Measurements from ENCODE around the gene HAND1.

The HAND1 gene

GRCh38 chr5:154466147-154466546 is 11.9 kb downstream of the HAND1 start:
- H3K27me3 ChIP-seq (ENCODE audit: control insufficient read depth in 1 of 2, insufficient read depth in 1 of 2, low read length in 2 of 2), result peaks cover 30 to 38% of the 10 kb centered on the region in 2 experiments

GRCh38 chr5:154465169-154465568 is 12.9 kb downstream of the HAND1 start:
- Histone ChIP-seq H3K4me1 (ENCODE audit: control insufficient read depth, insufficient read depth, low read depth, low read length) (no peaks in the 10 kb centered on the region), H2AFZ (ENCODE audit: low read depth, low read length) (no peak overlapping the region), H2BK120ac (ENCODE audit: low read depth, low read length) (no peak overlapping the region), H3K18ac (ENCODE audit: low read depth in 1 of 2, low read length in 2 of 2) (no peak overlapping the region), H2BK12ac (ENCODE audit: low read length in 2 of 2) (no peak overlapping the region), H3K27me3 (ENCODE audit: control insufficient read depth in 1 of 2, insufficient read depth in 1 of 2, low read length in 2 of 2) (peaks cover 20 to 30% of the 10 kb centered on the region in 2 experiments), H3K9me3 (ENCODE audit: control insufficient read depth, low read length) (no peaks in the 10 kb centered on the region), H3K27ac (ENCODE audit: low read length, poor library complexity, severe bottlenecking) (no peak overlapping the region), H4K91ac (ENCODE audit: low read length) (no peak overlapping the region), H2BK15ac (ENCODE audit: low read depth, poor library complexity, severe bottlenecking) (no peak overlapping the region), H4K8ac (ENCODE audit: low read length) (no peak overlapping the region), H3K79me1 (replicated peaks; ENCODE audit: low read length, poor library complexity, severe bottlenecking) (no peaks in the 10 kb centered on the region), H2BK5ac (ENCODE audit: low read depth, low read length, poor library complexity, severe bottlenecking) (no peak overlapping the region), H3K23ac (ENCODE audit: low read length in 2 of 2) (no peak overlapping the region), H3K4ac (ENCODE audit: low read depth in 1 of 2, low read length in 2 of 2) (no peak overlapping the region), H3K14ac (ENCODE audit: low read length in 2 of 2) (no peak overlapping the region), H3K36me3 (ENCODE audit: control insufficient read depth in 1 of 2, insufficient read depth in 2 of 2, low read depth in 1 of 2, low read length in 2 of 2) (peaks cover 0 to 5% of the 10 kb centered on the region in 2 experiments), H3K9ac (ENCODE audit: low read length) (no peak overlapping the region), H3K4me2 (ENCODE audit: low read length, poor library complexity, severe bottlenecking) (no peak overlapping the region), H3K4me3 (ENCODE audit: insufficient read depth in 1 of 2, low read depth in 1 of 2, low read length in 2 of 2) (no peak overlapping the region), H2AK5ac (ENCODE audit: low read length, severe bottlenecking) (no peak overlapping the region)
- WGBS, result 47% methylated on average over 6 of the region's 6 CpGs
- DNase-seq, result peak; percentile 78

More at GRCh38 chr5:154466147-154466546, 11.9 kb downstream of the HAND1 start:
- H3K9ac ChIP-seq (ENCODE audit: low read length), result no peak overlapping the region
- no peak overlapping the region for H4K91ac ChIP-seq (ENCODE audit: low read length)
- H3K4me2 ChIP-seq (ENCODE audit: low read length, poor library complexity, severe bottlenecking), result no peak overlapping the region
- no peak overlapping the region for H2BK12ac ChIP-seq (ENCODE audit: low read length in 2 of 2)
- H3K36me3 ChIP-seq (ENCODE audit: control insufficient read depth in 1 of 2, insufficient read depth in 2 of 2, low read depth in 1 of 2, low read length in 2 of 2), result no peaks in the 10 kb centered on the region
- 87% methylated on average over 5 of the region's 5 CpGs for WGBS
- no peak overlapping the region for H2BK15ac ChIP-seq (ENCODE audit: low read depth, poor library complexity, severe bottlenecking)
- DNase-seq, result no peak
- H3K4me3 ChIP-seq (ENCODE audit: insufficient read depth in 1 of 2, low read depth in 1 of 2, low read length in 2 of 2), result no peak overlapping the region
- H3K9me3 ChIP-seq (ENCODE audit: control insufficient read depth, low read length), result no peaks in the 10 kb centered on the region
- no peak overlapping the region for H3K14ac ChIP-seq (ENCODE audit: low read length in 2 of 2)
- no peak overlapping the region for H2BK120ac ChIP-seq (ENCODE audit: low read depth, low read length)
- no peaks in the 10 kb centered on the region for H3K79me1 ChIP-seq (replicated peaks; ENCODE audit: low read length, poor library complexity, severe bottlenecking)
- no peak overlapping the region for H4K8ac ChIP-seq (ENCODE audit: low read length)
- H2AK5ac ChIP-seq (ENCODE audit: low read length, severe bottlenecking), result no peak overlapping the region
- H3K4me1 ChIP-seq (ENCODE audit: control insufficient read depth, insufficient read depth, low read depth, low read length), result no peaks in the 10 kb centered on the region
- H3K18ac ChIP-seq (ENCODE audit: low read depth in 1 of 2, low read length in 2 of 2), result no peak overlapping the region
- no peak overlapping the region for H3K27ac ChIP-seq (ENCODE audit: low read length, poor library complexity, severe bottlenecking)
- H2AFZ ChIP-seq (ENCODE audit: low read depth, low read length), result no peak overlapping the region
- no peak overlapping the region for H2BK5ac ChIP-seq (ENCODE audit: low read depth, low read length, poor library complexity, severe bottlenecking)
- no peak overlapping the region for H3K23ac ChIP-seq (ENCODE audit: low read length in 2 of 2)
- no peak overlapping the region for H3K4ac ChIP-seq (ENCODE audit: low read depth in 1 of 2, low read length in 2 of 2)

- H3K36me3 ChIP-seq (ENCODE audit: control insufficient read depth in 1 of 2, insufficient read depth in 2 of 2, low read depth in 1 of 2, low read length in 2 of 2), result peaks cover 0 to 5% of the 10 kb centered on the region in 2 experiments
- H3K4ac ChIP-seq (ENCODE audit: low read depth in 1 of 2, low read length in 2 of 2), result no peak overlapping the region
- no peak overlapping the region for H3K9ac ChIP-seq (ENCODE audit: low read length)
- no peak overlapping the region for H2AFZ ChIP-seq (ENCODE audit: low read depth, low read length)
- no peak overlapping the region for H2BK5ac ChIP-seq (ENCODE audit: low read depth, low read length, poor library complexity, severe bottlenecking)
- WGBS, result 53% methylated on average over 1 of the region's 1 CpG
- H3K79me1 ChIP-seq (replicated peaks; ENCODE audit: low read length, poor library complexity, severe bottlenecking), result peaks cover 1% of the 10 kb centered on the region
- no peak overlapping the region for H2BK15ac ChIP-seq (ENCODE audit: low read depth, poor library complexity, severe bottlenecking)
- no peaks in the 10 kb centered on the region for H3K4me1 ChIP-seq (ENCODE audit: control insufficient read depth, insufficient read depth, low read depth, low read length)
- DNase-seq, result no peak
- H3K18ac ChIP-seq (ENCODE audit: low read depth in 1 of 2, low read length in 2 of 2), result no peak overlapping the region
- H3K27ac ChIP-seq (ENCODE audit: low read length, poor library complexity, severe bottlenecking), result no peak overlapping the region
- H2BK12ac ChIP-seq (ENCODE audit: low read length in 2 of 2), result no peak overlapping the region
- no peak overlapping the region for H2AK5ac ChIP-seq (ENCODE audit: low read length, severe bottlenecking)
- no peaks in the 10 kb centered on the region for H3K9me3 ChIP-seq (ENCODE audit: control insufficient read depth, low read length)
- H3K4me3 ChIP-seq (ENCODE audit: insufficient read depth in 1 of 2, low read depth in 1 of 2, low read length in 2 of 2), result no peak overlapping the region
- H4K91ac ChIP-seq (ENCODE audit: low read length), result no peak overlapping the region
- H3K27me3 ChIP-seq (ENCODE audit: control insufficient read depth in 1 of 2, insufficient read depth in 1 of 2, low read length in 2 of 2), result peaks cover 15 to 25% of the 10 kb centered on the region in 2 experiments
- no peak overlapping the region for H3K14ac ChIP-seq (ENCODE audit: low read length in 2 of 2)
- H4K8ac ChIP-seq (ENCODE audit: low read length), result no peak overlapping the region
- no peak overlapping the region for H3K4me2 ChIP-seq (ENCODE audit: low read length, poor library complexity, severe bottlenecking)
- H2BK120ac ChIP-seq (ENCODE audit: low read depth, low read length), result no peak overlapping the region
- no peak overlapping the region for H3K23ac ChIP-seq (ENCODE audit: low read length in 2 of 2)
These were observed 13.6 kb downstream of the HAND1 start for GRCh38 chr5:154464438-154464837.

GRCh38 chr5:154461531-154461930 is 16.5 kb downstream of the HAND1 start:
- Histone ChIP-seq H3K4me2 (ENCODE audit: low read length, poor library complexity, severe bottlenecking) (no peak overlapping the region), H2BK5ac (ENCODE audit: low read depth, low read length, poor library complexity, severe bottlenecking) (no peak overlapping the region)
- WGBS, result 32% methylated on average over 6 of the region's 6 CpGs

More at GRCh38 chr5:154461531-154461930, 16.5 kb downstream of the HAND1 start:
- Histone ChIP-seq H3K27ac (ENCODE audit: low read length, poor library complexity, severe bottlenecking) (no peak overlapping the region), H2BK120ac (ENCODE audit: low read depth, low read length) (no peak overlapping the region), H3K79me1 (replicated peaks; ENCODE audit: low read length, poor library complexity, severe bottlenecking) (peaks cover 3% of the 10 kb centered on the region), H3K36me3 (ENCODE audit: control insufficient read depth in 1 of 2, insufficient read depth in 2 of 2, low read depth in 1 of 2, low read length in 2 of 2) (peaks cover 11 to 33% of the 10 kb centered on the region in 2 experiments), H2BK12ac (ENCODE audit: low read length in 2 of 2) (no peak overlapping the region), H2BK15ac (ENCODE audit: low read depth, poor library complexity, severe bottlenecking) (no peak overlapping the region), H3K18ac (ENCODE audit: low read depth in 1 of 2, low read length in 2 of 2) (no peak overlapping the region), H3K4ac (ENCODE audit: low read depth in 1 of 2, low read length in 2 of 2) (no peak overlapping the region), H4K8ac (ENCODE audit: low read length) (no peak overlapping the region), H3K9me3 (ENCODE audit: control insufficient read depth, low read length) (no peaks in the 10 kb centered on the region), H4K91ac (ENCODE audit: low read length) (no peak overlapping the region), H3K4me1 (ENCODE audit: control insufficient read depth, insufficient read depth, low read depth, low read length) (no peaks in the 10 kb centered on the region), H3K14ac (ENCODE audit: low read length in 2 of 2) (no peak overlapping the region), H2AK5ac (ENCODE audit: low read length, severe bottlenecking) (no peak overlapping the region), H3K9ac (ENCODE audit: low read length) (no peak overlapping the region), H3K27me3 (ENCODE audit: control insufficient read depth in 1 of 2, insufficient read depth in 1 of 2, low read length in 2 of 2) (peaks cover 2 to 9% of the 10 kb centered on the region in 2 experiments), H2AFZ (ENCODE audit: low read depth, low read length) (no peak overlapping the region), H3K23ac (ENCODE audit: low read length in 2 of 2) (no peak overlapping the region), H3K4me3 (ENCODE audit: insufficient read depth in 1 of 2, low read depth in 1 of 2, low read length in 2 of 2) (no peak overlapping the region)
- DNase-seq, result peak; percentile 61

Measured in mesenchymal stem cell (in vitro differentiated cells and primary cell).